DND-41 (cell line): Measurements from ENCODE around the gene TTC33.

ENCODE experiments used
- ATAC-seq: fragments of 200-7000 bp; cut with Tn5 transposase; 3 replicates; pipeline ENCODE4 v1.9.1; 2021; ENCODE audit warnings: low read depth; ENCODE audit not compliant: insufficient read depth
- DNase-seq: peaks from one replicate; pipeline ENCODE4 v3.0.0-alpha.2; 2020
- H2AFZ ChIP-seq: 2 replicates; pipeline ENCODE4 v1.6.0; 2012; ENCODE audit warnings: low read depth, low read length
- H3K27ac ChIP-seq: 2 replicates; pipeline ENCODE4 v1.5.1; 2012; ENCODE audit warnings: low read length, inconsistent platforms
- H3K27me3 ChIP-seq: fragments of 200-600 bp; sonication (generic); 2 replicates; pipeline ENCODE4 v1.6.0; 2012; ENCODE audit warnings: low read length, mild to moderate bottlenecking, inconsistent platforms; ENCODE audit not compliant: insufficient read depth, poor library complexity
- H3K36me3 ChIP-seq: 2 replicates; pipeline ENCODE4 v1.5.1; 2012; ENCODE audit warnings: low read length, inconsistent platforms; ENCODE audit not compliant: insufficient read depth
- H3K4me1 ChIP-seq: 2 replicates; pipeline ENCODE4 v1.5.1; 2012; ENCODE audit warnings: mild to moderate bottlenecking, low read length; ENCODE audit not compliant: insufficient read depth
- H3K4me2 ChIP-seq: 2 replicates; pipeline ENCODE4 v1.6.0; 2012; ENCODE audit warnings: mild to moderate bottlenecking, moderate library complexity, low read length, inconsistent platforms; ENCODE audit not compliant: insufficient read depth
- H3K4me3 ChIP-seq, 2 experiments: fragments of 200-600 bp in 1 of 2; shearing (Covaris generic) in 1 of 2; 2 replicates each; pipeline ENCODE4 v1.5.1; 2012 to 2016; ENCODE audit warnings: inconsistent platforms in 2 of 2, low read length in 2 of 2, mild to moderate bottlenecking in 2 of 2, low read depth in 1 of 2, moderate library complexity in 1 of 2
- H3K79me2 ChIP-seq: 2 replicates; pipeline ENCODE4 v1.6.0; 2012; ENCODE audit warnings: low read length, inconsistent platforms; ENCODE audit not compliant: insufficient read depth
- H3K9ac ChIP-seq: 2 replicates; pipeline ENCODE4 v1.6.0; 2012; ENCODE audit warnings: low read depth, mild to moderate bottlenecking, inconsistent platforms, low read length, moderate library complexity
- H3K9me3 ChIP-seq: 2 replicates; pipeline ENCODE4 v1.5.1; 2012; ENCODE audit warnings: low read length, moderate library complexity, mild to moderate bottlenecking, inconsistent platforms; ENCODE audit not compliant: insufficient read depth, severe bottlenecking
- H4K20me1 ChIP-seq: 2 replicates; pipeline ENCODE4 v1.6.0; 2012; ENCODE audit warnings: low read length; ENCODE audit not compliant: insufficient read depth
- CTCF ChIP-seq: IDR thresholded peaks from 2 replicates; pipeline ENCODE4 v1.5.1; 2012; ENCODE audit warnings: borderline replicate concordance, low read length, moderate library complexity, mild to moderate bottlenecking; ENCODE audit not compliant: poor library complexity, severe bottlenecking; ENCODE audit errors: extremely low read depth
- EZH2 ChIP-seq: IDR thresholded peaks from 3 replicates; pipeline ENCODE4 v1.6.1; 2012; ENCODE audit warnings: borderline replicate concordance, low read depth, mild to moderate bottlenecking, moderate library complexity, low read length, inconsistent platforms; ENCODE audit not compliant: severe bottlenecking

The TTC33 gene

GRCh38 chr5:40559306-40559705, 196.5 kb downstream of the TTC33 start:
- Histone ChIP-seq H3K27ac (no peak overlapping the region), H3K36me3 (no peaks in the 10 kb centered on the region), H3K4me2 (no peak overlapping the region), H3K4me3 (no peak overlapping the region), H4K20me1 (no peaks in the 10 kb centered on the region), H3K9me3 (no peaks in the 10 kb centered on the region), H3K9ac (no peak overlapping the region), H3K27me3 (no peaks in the 10 kb centered on the region), H2AFZ (no peak overlapping the region), H3K4me1 (no peaks in the 10 kb centered on the region), H3K79me2 (no peaks in the 10 kb centered on the region)
- no peak for ATAC-seq
- no peak for DNase-seq
- TF ChIP-seq CTCF: no peak
- no peak for TF ChIP-seq EZH2

GRCh38 chr5:40557501-40557900, 198.3 kb downstream of the TTC33 start:
- Histone ChIP-seq H3K4me2 (no peak overlapping the region), H3K27ac (no peak overlapping the region), H3K27me3 (no peaks in the 10 kb centered on the region), H3K4me3 (no peak overlapping the region), H3K4me1 (no peaks in the 10 kb centered on the region; the same call in 1 of the 2 replicates), H3K36me3 (no peaks in the 10 kb centered on the region), H4K20me1 (no peaks in the 10 kb centered on the region), H3K9me3 (no peaks in the 10 kb centered on the region), H2AFZ (no peak overlapping the region), H3K9ac (no peak overlapping the region), H3K79me2 (no peaks in the 10 kb centered on the region)
- no peak for DNase-seq
- TF ChIP-seq EZH2: no peak
- no peak for TF ChIP-seq CTCF
- ATAC-seq: no peak

- H3K4me2 ChIP-seq: no peak overlapping the region
- TF ChIP-seq EZH2: no peak
- TF ChIP-seq CTCF: no peak
- no peak overlapping the region for H2AFZ ChIP-seq
- no peak overlapping the region for H3K27ac ChIP-seq
- no peaks in the 10 kb centered on the region for H4K20me1 ChIP-seq
- H3K79me2 ChIP-seq: no peaks in the 10 kb centered on the region
- H3K4me1 ChIP-seq: no peaks in the 10 kb centered on the region; the same call in 1 of the 2 replicates
- ATAC-seq (no peak), DNase-seq (no peak)
- no peaks in the 10 kb centered on the region for H3K9me3 ChIP-seq
- no peak overlapping the region for H3K4me3 ChIP-seq
- no peak overlapping the region for H3K9ac ChIP-seq
- H3K36me3 ChIP-seq: no peaks in the 10 kb centered on the region
- no peaks in the 10 kb centered on the region for H3K27me3 ChIP-seq
Measured at GRCh38 chr5:40556811-40557210, 198.9 kb downstream of the TTC33 start.

- H3K9ac ChIP-seq: no peak overlapping the region
- TF ChIP-seq CTCF (no peak), EZH2 (no peak)
- H2AFZ ChIP-seq: peak overlapping the region; percentile 46
- no peaks in the 10 kb centered on the region for H3K27me3 ChIP-seq
- H3K4me1 ChIP-seq: no peaks in the 10 kb centered on the region; the same call in 1 of the 2 replicates
- H3K27ac ChIP-seq: no peak overlapping the region
- no peaks in the 10 kb centered on the region for H3K9me3 ChIP-seq
- DNase-seq: no peak
- ATAC-seq: no peak
- no peaks in the 10 kb centered on the region for H3K36me3 ChIP-seq
- no peak overlapping the region for H3K4me3 ChIP-seq
- H3K79me2 ChIP-seq: no peaks in the 10 kb centered on the region
- H3K4me2 ChIP-seq: no peak overlapping the region
- no peaks in the 10 kb centered on the region for H4K20me1 ChIP-seq
Measured at GRCh38 chr5:40555886-40556285, 199.9 kb downstream of the TTC33 start.
